ENCODE measurements around the gene KCNJ6. TPM values are rescaled to one million over a fixed set of nuclear protein-coding genes. Genes with fewer than 3 reads are reported as not detected.

KCNJ6 gene
- total and polyA plus RNA-seq, 9 of the 15 experiments (the other 6 are each of a cell fraction or from before 2014, with no cell fraction given), result 0.06 to 0.21 (median 0.13) TPM; not detected in 1

GRCh38 chr21:37783016-37783415 lies 133.2 kb downstream of the KCNJ6 start (continued):
- TF ChIP-seq ZNF316 (IDR thresholded peaks at IDR 0.05), result no peak
- no peak for TF ChIP-seq ZBTB2 (IDR thresholded peaks at IDR 0.05)
- no peak for TF ChIP-seq VEZF1 (CRISPR knock-in tag; IDR thresholded peaks at IDR 0.05)

GRCh38 chr21:37780991-37781983 lies 135.0 kb downstream of the KCNJ6 start:
- in situ Hi-C loops (cut with MboI) (no loop called here), intact Hi-C loops (cut with micrococcal nuclease) (no loop called here)
- DNase-seq (ENCODE audit: extremely low read depth in 1 of 4, low spot score in 3 of 4) (no peak), ATAC-seq (no peak), FAIRE-seq (no peak)
- ChIA-PET CTCF (ENCODE audit: low intra/inter-chr PET ratio) (no interaction called here), POLR2A (no interaction called here)
- no peaks in the 10 kb centered on the region for H3K79me2 ChIP-seq (ENCODE audit: control insufficient read depth, insufficient read depth, low read length)
- no peaks in the 10 kb centered on the region for H4K20me1 ChIP-seq (replicated peaks; ENCODE audit: control insufficient read depth, insufficient read depth, low read length)
- H3K27ac ChIP-seq (ENCODE audit: extremely low read depth, low read depth, low read length), result no peak overlapping the region
- BruUV-seq (replicated peaks), result no TSS peak
- WGBS (ENCODE audit: insufficient coverage, low coverage, missing lambda C conversion rate), result 2% methylated on average over 15 of the region's 15 CpGs
- no peak overlapping the region for H3K4me2 ChIP-seq (ENCODE audit: insufficient read depth, low read length)
- H3K36me3 ChIP-seq (ENCODE audit: control insufficient read depth, insufficient read depth, low read length), result no peaks in the 10 kb centered on the region
- H3K9ac ChIP-seq (ENCODE audit: insufficient read depth in 1 of 2, low read depth in 2 of 2, low read length in 2 of 2), result no peak overlapping the region
- H3K9me3 ChIP-seq (replicated peaks; ENCODE audit: control insufficient read depth, insufficient read depth, low read depth, low read length), result no peaks in the 10 kb centered on the region
- H2AFZ ChIP-seq (ENCODE audit: low read depth, low read length), result no peak overlapping the region
- H3K27me3 ChIP-seq (ENCODE audit: control insufficient read depth in 2 of 2, insufficient read depth in 2 of 2, low read length in 2 of 2), result no peaks in the 10 kb centered on the region
- H3K9me1 ChIP-seq (ENCODE audit: control insufficient read depth, insufficient read depth, low read length), result no peaks in the 10 kb centered on the region
- no peaks in the 10 kb centered on the region for H3K4me1 ChIP-seq (replicated peaks in 1 of 2; ENCODE audit: control insufficient read depth in 2 of 2, insufficient read depth in 2 of 2, low read length in 2 of 2)
- no peak overlapping the region for H3K4me3 ChIP-seq
- TF ChIP-seq TAF9B (IDR thresholded peaks at IDR 0.05; ENCODE audit: partially characterized antibody) (no peak), NR2C2 (CRISPR knock-in tag; IDR thresholded peaks at IDR 0.05) (no peak), NR2C2 (tag; IDR thresholded peaks at IDR 0.05) (no peak), CCNT2 (IDR thresholded peaks at IDR 0.05; ENCODE audit: borderline replicate concordance, extremely low read depth, insufficient read length, low read depth, low read length) (no peak), SMAD4 (CRISPR knock-in tag; conservative IDR thresholded peaks at IDR 0.05) (no peak), ZBTB33 (CRISPR knock-in tag; IDR thresholded peaks at IDR 0.05) (no peak), TFAP4 (CRISPR knock-in tag; IDR thresholded peaks at IDR 0.05; ENCODE audit: borderline replicate concordance) (no peak), TAF7 (tag; IDR thresholded peaks at IDR 0.05) (no peak), SRSF7 (optimal IDR thresholded peaks at IDR 0.05; ENCODE audit: low read depth, low read length) (no peak), MXI1 (IDR thresholded peaks at IDR 0.05; ENCODE audit: low read depth, low read length) (no peak)

All from K562 (cell line).